NCI-H748 (cell line): ENCODE measurements around the gene CFAP298.
"Not testable (repeated sequence)": the region's sequence is repeated elsewhere in the genome, so short reads cannot be mapped to it uniquely, and the experiment has no call there.

ENCODE experiments used
- DNase-seq: peaks from one replicate; lab custom pipeline; 2025; ENCODE audit not compliant: unreplicated experiment; lab: John Stamatoyannopoulos, UW

The CFAP298 gene

GRCh38 chr21:32569261-32570230 lies 42.6 kb downstream of the CFAP298 start:
- peak; percentile 86 for DNase-seq

DNA sequence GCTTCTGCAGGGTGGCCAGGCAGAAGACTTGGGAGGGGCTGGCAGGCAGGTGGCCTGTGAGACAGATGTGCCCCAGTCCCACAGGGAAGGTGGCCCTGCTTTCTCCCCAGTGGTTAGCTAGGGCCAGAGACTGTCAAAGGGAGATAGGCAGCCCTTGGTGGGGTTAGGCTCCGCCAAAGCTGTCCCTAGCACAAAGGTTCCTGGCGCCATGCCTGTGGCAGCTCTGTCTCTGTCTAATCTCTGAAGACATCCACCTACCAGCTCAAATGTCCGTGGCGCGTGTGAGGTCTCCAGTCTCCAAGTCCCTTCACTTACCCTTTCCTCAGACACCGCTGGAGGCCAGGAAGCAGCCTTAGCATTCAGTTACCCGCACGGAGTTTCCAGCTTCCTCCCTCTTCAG lies 44.6 kb downstream of the CFAP298 start:
- DNase-seq, result no peak

- DNase-seq, result no peak
Measured at GRCh38 chr21:32566741-32567389, 45.3 kb downstream of the CFAP298 start.

DNA sequence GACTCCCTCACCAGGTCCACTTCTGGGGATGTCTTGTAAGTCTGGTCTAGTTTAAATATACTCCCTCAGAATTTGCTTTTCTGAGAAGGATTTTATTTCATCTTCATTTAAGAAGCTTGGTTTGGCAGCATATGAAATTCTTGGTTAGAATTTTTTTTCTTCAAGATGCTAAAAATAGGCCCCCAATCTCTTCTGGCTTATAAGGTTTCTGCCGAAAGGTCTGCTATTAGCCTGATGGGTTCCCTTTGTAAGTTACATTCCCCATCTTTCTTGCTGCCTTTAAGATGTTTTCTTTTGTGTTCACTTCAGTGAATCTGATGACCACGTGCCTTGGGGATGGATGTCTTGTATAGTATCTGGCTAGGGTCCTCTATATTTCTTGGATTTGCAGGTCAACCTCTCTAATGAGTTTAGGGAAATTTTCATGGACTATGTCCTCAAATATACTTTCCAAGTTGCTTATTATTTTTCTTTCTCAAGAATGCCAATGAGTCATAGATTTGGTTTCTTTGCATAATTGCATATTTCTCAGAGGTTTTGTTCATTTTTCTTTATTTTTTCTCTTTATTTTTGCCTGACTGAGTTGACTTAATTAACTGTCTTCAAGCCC lies 46.2 kb downstream of the CFAP298 start:
- no peak for DNase-seq

GRCh38 chr21:32562915-32563314 lies 49.3 kb downstream of the CFAP298 start:
- DNase-seq, result no peak

DNA sequence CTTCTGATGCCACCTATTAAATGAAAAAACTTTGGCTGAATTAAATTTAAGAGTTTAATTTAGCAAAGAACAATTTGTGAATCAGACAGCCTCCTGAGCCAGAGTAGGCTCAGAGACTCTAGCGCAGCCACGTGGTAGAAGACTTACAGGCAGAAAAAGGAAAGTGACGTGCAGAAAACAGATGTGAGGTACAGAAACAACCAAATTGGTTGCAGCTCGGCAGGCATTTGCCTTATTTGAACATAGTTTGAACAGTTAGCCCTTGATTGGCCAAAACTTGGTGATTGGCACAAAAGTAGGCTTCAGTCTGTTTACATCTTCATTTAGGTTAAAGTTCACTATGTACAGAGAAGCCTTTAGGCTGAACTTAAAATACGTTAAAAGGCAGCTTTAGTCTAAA lies 49.8 kb downstream of the CFAP298 start:
- no peak for DNase-seq

DNA sequence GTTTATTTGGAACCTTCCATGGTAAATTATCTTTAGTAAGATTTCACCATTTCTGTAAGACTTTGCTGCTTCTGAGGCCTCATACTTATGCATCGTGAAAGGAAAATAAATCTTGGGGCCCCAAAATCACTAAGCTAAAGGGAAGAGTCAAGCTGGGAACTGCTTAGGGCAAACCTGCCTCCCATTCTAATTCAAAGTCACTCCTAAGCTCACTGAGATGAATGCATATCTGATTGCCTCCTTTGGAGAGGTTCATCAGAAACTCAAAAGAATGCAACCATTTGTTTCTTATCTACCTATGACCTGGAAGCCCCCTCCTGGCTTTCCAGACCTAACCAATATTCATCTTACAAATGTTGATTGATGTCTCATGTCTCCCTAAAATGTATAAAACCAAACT lies 50.7 kb downstream of the CFAP298 start:
- not testable (repeated sequence) for DNase-seq

GRCh38 chr21:32560896-32561295 lies 51.3 kb downstream of the CFAP298 start:
- no peak for DNase-seq

- no peak for DNase-seq
Measured at GRCh38 chr21:32559006-32559610, 53.1 kb downstream of the CFAP298 start.

- no peak for DNase-seq
Measured at GRCh38 chr21:32558106-32558505, 54.1 kb downstream of the CFAP298 start.

DNA sequence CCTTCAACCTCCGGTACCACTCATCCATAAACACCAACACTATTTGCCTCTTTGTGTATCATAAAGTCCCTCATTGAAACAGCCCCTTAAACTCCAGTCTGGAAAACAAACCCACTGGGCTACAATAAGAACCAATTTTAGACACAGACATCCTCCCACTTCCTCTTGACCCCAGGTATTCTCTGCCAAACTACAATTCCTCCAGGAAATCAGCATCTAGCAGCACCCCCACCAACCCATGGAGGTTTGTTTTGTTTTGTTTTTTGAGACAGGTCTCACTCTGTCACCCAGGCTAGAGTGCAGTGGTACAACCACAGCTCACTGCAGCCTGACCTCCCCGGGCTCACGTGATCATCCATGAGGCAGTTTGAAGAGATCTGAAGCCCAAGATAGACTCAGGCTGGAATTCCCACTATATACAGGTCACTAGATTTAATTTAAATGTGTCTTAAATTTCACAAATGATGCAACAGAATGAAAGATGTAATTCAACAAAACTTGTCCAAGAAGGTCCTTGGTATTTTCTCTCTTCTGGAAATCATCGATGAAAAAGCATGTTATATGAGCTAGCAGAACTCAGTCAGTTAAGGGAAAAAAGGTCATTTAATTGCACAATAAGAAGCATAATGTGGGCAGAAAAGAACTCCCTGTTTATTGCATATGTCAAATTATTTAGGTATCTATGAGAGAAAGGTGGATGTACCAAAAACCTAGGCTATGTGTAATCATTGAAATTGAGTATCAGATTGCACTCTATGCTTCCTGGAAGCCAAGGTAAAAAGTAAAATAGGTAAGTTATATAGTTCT lies 57.1 kb downstream of the CFAP298 start:
- no peak for DNase-seq

DNA sequence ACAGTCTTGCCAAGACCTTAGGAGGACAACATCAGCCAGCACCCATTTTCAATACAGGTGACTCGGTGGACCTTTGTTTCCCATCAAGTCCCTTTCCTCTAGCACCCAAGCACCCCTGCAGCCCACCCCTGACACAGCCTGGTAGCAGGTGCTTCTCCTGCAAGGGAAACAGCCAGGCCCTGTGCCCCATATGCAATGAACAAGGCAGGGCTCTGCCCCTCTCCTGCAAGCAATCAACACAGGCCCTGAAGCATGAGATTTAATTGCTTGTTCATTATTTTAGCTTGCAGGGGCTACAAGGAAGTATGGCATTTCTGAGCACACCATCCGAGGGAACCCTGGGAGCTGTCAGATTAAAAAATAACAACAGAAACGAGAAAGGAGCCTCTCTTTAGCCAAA lies 62.3 kb downstream of the CFAP298 start:
- no peak for DNase-seq

- no peak for DNase-seq
Measured at GRCh38 chr21:32549440-32549839, 62.7 kb downstream of the CFAP298 start.
